Smooth muscle cell (in vitro differentiated cells): Measurements from ENCODE around the gene ITPRID2. TPM values are rescaled to one million over a fixed set of nuclear protein-coding genes. Genes with fewer than 3 reads are reported as not detected.

ENCODE experiments used
- DNase-seq: peaks from one replicate; lab custom pipeline; 2025; ENCODE audit not compliant: unreplicated experiment; lab: John Stamatoyannopoulos, UW
- H2AFZ ChIP-seq: fragments of 200-600 bp; sonication (generic); 2 replicates; pipeline ENCODE4 v1.6.0; 2016; ENCODE audit warnings: antibody characterized with exemption, low read depth, mild to moderate bottlenecking
- H3F3A ChIP-seq: fragments of 200-600 bp; sonication (generic); 2 replicates; pipeline ENCODE4 v1.6.0; 2017; ENCODE audit warnings: antibody characterized with exemption, low read depth
- H3K27ac ChIP-seq: fragments of 200-600 bp; sonication (generic); 2 replicates; pipeline ENCODE4 v1.5.1; 2016; ENCODE audit warnings: low read depth, mild to moderate bottlenecking
- H3K27me3 ChIP-seq: fragments of 200-600 bp; sonication (generic); 2 replicates; pipeline ENCODE4 v1.6.1; 2016; ENCODE audit warnings: low read depth, mild to moderate bottlenecking
- H3K36me3 ChIP-seq: fragments of 200-600 bp; sonication (generic); 2 replicates; pipeline ENCODE4 v1.5.1; 2016; ENCODE audit warnings: low read depth
- H3K4me1 ChIP-seq: fragments of 200-600 bp; sonication (generic); 2 replicates; pipeline ENCODE4 v1.5.1; 2016; ENCODE audit warnings: low read depth
- H3K4me2 ChIP-seq: fragments of 200-600 bp; sonication (generic); 2 replicates; pipeline ENCODE4 v1.6.0; 2016; ENCODE audit warnings: mild to moderate bottlenecking
- H3K4me3 ChIP-seq: fragments of 200-600 bp; sonication (generic); 2 replicates; pipeline ENCODE4 v1.5.1; 2016; ENCODE audit warnings: mild to moderate bottlenecking
- H3K79me2 ChIP-seq: fragments of 200-600 bp; sonication (generic); 2 replicates; pipeline ENCODE4 v1.6.0; 2016; ENCODE audit warnings: low read depth, mild to moderate bottlenecking
- H3K9ac ChIP-seq: fragments of 200-600 bp; sonication (generic); 2 replicates; pipeline ENCODE4 v1.6.0; 2016; ENCODE audit warnings: low read depth
- H3K9me3 ChIP-seq: fragments of 200-600 bp; sonication (generic); replicated peaks from 2 replicates; pipeline ENCODE4 v1.5.1; 2016; ENCODE audit warnings: low read depth
- H4K20me1 ChIP-seq: fragments of 200-600 bp; sonication (generic); 2 replicates; pipeline ENCODE4 v1.6.0; 2016; ENCODE audit warnings: low read depth
- CTCF ChIP-seq: fragments of 200-600 bp; sonication (generic); IDR thresholded peaks from 2 replicates; pipeline ENCODE4 v1.5.1; 2017; ENCODE audit warnings: borderline replicate concordance, mild to moderate bottlenecking, antibody characterized with exemption; ENCODE audit not compliant: insufficient read depth, poor library complexity, severe bottlenecking
- WGBS: methylation state at CpG from one replicate; pipeline ENCODE4 v1.1.7; 2016; ENCODE audit warnings: low lambda C conversion rate; 5-methylcytosine and 5-hydroxymethylcytosine counted together
- polyA plus RNA-seq: library from polyadenylated mRNA; unstranded; fragments of >200 nt; fragmentation: Nextera tagmentation; extraction: Ambion mirVana; gene quantifications from 2 replicates; pipeline ENCODE4 v1.2.1, GENCODE V29; 2016
- total RNA-seq: library from RNA; depleted of rRNA; stranded (reverse); fragments of >200 nt; gene quantifications from 2 replicates; pipeline ENCODE4 v1.2.3, GENCODE V29; 2014

Gene ITPRID2
- total and polyA plus RNA-seq, 2 experiments from 2014 or later, result 28.2 to 556 TPM

GRCh38 chr2:181944164-181944913 is 52.8 kb downstream of the ITPRID2 start:
- Histone ChIP-seq H3K9me3 (no peaks in the 10 kb centered on the region), H3K79me2 (no peaks in the 10 kb centered on the region), H3K27ac (peak overlapping the region; percentile 10), H3K27me3 (no peaks in the 10 kb centered on the region), H4K20me1 (no peaks in the 10 kb centered on the region), H2AFZ (peak overlapping the region; percentile 6), H3K4me2 (peak overlapping the region; percentile 3), H3K9ac (no peak overlapping the region), H3K36me3 (no peaks in the 10 kb centered on the region), H3K4me1 (no peaks in the 10 kb centered on the region), H3F3A (no peaks in the 10 kb centered on the region), H3K4me3 (no peak overlapping the region)
- 81% methylated on average over 5 of the region's 5 CpGs for WGBS
- no peak for TF ChIP-seq CTCF
- no peak for DNase-seq

- Histone ChIP-seq H3K9ac (no peak overlapping the region), H3K4me2 (no peak overlapping the region), H3K79me2 (no peaks in the 10 kb centered on the region), H4K20me1 (no peaks in the 10 kb centered on the region), H3K27me3 (no peaks in the 10 kb centered on the region), H3K27ac (no peak overlapping the region), H3F3A (no peaks in the 10 kb centered on the region), H2AFZ (no peak overlapping the region), H3K4me3 (no peak overlapping the region), H3K9me3 (no peaks in the 10 kb centered on the region), H3K4me1 (no peaks in the 10 kb centered on the region), H3K36me3 (no peaks in the 10 kb centered on the region)
- DNase-seq, result no peak
- WGBS, result 91% methylated on average over 8 of the region's 8 CpGs
- TF ChIP-seq CTCF, result no peak
Measured at GRCh38 chr2:181944914-181945291, 53.4 kb downstream of the ITPRID2 start.

- Histone ChIP-seq H3K27ac (peak overlapping the region; percentile 81), H3F3A (no peaks in the 10 kb centered on the region), H3K4me1 (no peaks in the 10 kb centered on the region), H3K4me2 (no peak overlapping the region), H2AFZ (no peak overlapping the region), H3K36me3 (no peaks in the 10 kb centered on the region), H3K9me3 (no peaks in the 10 kb centered on the region), H3K4me3 (no peak overlapping the region), H4K20me1 (no peaks in the 10 kb centered on the region), H3K79me2 (no peaks in the 10 kb centered on the region), H3K9ac (no peak overlapping the region), H3K27me3 (no peaks in the 10 kb centered on the region)
- no peak for TF ChIP-seq CTCF
- DNase-seq, result no peak
- 68% methylated on average over 1 of the region's 1 CpG for WGBS
Measured at GRCh38 chr2:181946444-181947127, 55.1 kb downstream of the ITPRID2 start.
